Tibial nerve (tissue), 4 donors: Measurements from ENCODE around the gene KANSL1L. TPM values are rescaled to one million over a fixed set of nuclear protein-coding genes. Genes with fewer than 3 reads are reported as not detected.

ENCODE experiments used
- DNase-seq, 2 donors: peaks; one replicate each; pipeline ENCODE4 v3.0.0-alpha.2; 2019; ENCODE audit warnings: low spot score in 2 of 2
- H3K27ac ChIP-seq, 4 donors: fragments of 200-600 bp; sonication (generic) in 3 of 4; one replicate each; pipeline ENCODE4 v1.5.1; 2017 to 2019; ENCODE audit warnings: mild to moderate bottlenecking in 1 of 4
- H3K27me3 ChIP-seq, 2 donors: fragments of 200-600 bp; sonication (generic) in 1 of 2; one replicate each; pipeline versions ENCODE4 v1.5.1 to v1.6.0; 2017 to 2019
- H3K36me3 ChIP-seq, 3 donors: fragments of 200-600 bp; sonication (generic); one replicate each; pipeline ENCODE4 v1.5.1; 2018 to 2019
- H3K4me1 ChIP-seq, 4 donors: fragments of 200-600 bp; sonication (generic) in 3 of 4; one replicate each; pipeline ENCODE4 v1.5.1; 2017 to 2019
- H3K4me3 ChIP-seq, 4 donors: fragments of 200-600 bp; sonication (generic) in 3 of 4; one replicate each; pipeline ENCODE4 v1.5.1; 2017 to 2019; ENCODE audit warnings: mild to moderate bottlenecking in 1 of 4, moderate library complexity in 1 of 4
- H3K9me3 ChIP-seq, 4 donors: fragments of 200-600 bp; sonication (generic) in 3 of 4; one replicate each; pipeline ENCODE4 v1.5.1; 2017 to 2019
- EP300 ChIP-seq, 2 donors: sonication (generic); formaldehyde crosslinking; IDR thresholded peaks; one replicate each; pipeline ENCODE4 v1.6.1; 2017; ENCODE audit warnings: antibody characterized with exemption in 2 of 2, mild to moderate bottlenecking in 1 of 2
- POLR2A ChIP-seq, 2 donors: fragments of 450-650 bp; IDR thresholded peaks; one replicate each; pipeline ENCODE4 v1.6.1; 2017; ENCODE audit warnings: antibody characterized with exemption in 2 of 2, mild to moderate bottlenecking in 2 of 2, moderate library complexity in 2 of 2
- WGBS, 2 donors: methylation state at CpG; one replicate each; pipeline ENCODE4 v1.1.5; 2018; 5-methylcytosine and 5-hydroxymethylcytosine counted together
- total RNA-seq, 4 donors: library from RNA; depleted of rRNA; stranded (reverse); fragments of >200 nt; gene quantifications; one replicate each; pipeline ENCODE4 v1.1.0, GENCODE V29; 2016
- TF ChIP-seq, protein P1 (sequence below), 5 experiments: fragments of 200-600 bp in 3 of 5; fragments of 450-650 bp in 2 of 5; sonication (generic) in 3 of 5; IDR thresholded peaks; one replicate each; pipeline ENCODE4 v1.5.1; 2016 to 2019; ENCODE audit warnings: antibody characterized with exemption in 5 of 5, mild to moderate bottlenecking in 3 of 5, moderate library complexity in 2 of 5

KANSL1L gene
- total RNA-seq, 4 donors from 2014 or later, result 87.0 to 141 (median 111) TPM

DNA sequence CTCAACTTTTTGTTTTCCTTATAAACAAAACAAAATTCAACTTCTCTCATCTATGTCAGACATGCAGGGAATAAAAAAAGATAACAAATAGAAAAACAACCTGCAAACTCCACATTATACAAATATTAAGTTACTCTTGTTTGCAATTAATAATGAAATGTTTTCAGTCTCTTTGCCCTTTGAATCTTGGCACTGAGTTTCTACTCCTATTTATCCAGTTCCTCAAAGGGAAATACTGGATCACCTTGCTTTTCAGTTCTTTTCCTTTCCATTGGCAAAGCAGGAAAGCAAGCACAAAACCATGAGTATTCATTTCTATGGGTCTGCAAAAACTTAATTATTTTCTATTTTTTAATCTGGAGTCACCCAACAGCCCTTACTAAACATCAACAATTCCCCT lies 23.6 kb downstream of the KANSL1L start:
- DNase-seq, result no peak
- TF ChIP-seq, protein P1, sequence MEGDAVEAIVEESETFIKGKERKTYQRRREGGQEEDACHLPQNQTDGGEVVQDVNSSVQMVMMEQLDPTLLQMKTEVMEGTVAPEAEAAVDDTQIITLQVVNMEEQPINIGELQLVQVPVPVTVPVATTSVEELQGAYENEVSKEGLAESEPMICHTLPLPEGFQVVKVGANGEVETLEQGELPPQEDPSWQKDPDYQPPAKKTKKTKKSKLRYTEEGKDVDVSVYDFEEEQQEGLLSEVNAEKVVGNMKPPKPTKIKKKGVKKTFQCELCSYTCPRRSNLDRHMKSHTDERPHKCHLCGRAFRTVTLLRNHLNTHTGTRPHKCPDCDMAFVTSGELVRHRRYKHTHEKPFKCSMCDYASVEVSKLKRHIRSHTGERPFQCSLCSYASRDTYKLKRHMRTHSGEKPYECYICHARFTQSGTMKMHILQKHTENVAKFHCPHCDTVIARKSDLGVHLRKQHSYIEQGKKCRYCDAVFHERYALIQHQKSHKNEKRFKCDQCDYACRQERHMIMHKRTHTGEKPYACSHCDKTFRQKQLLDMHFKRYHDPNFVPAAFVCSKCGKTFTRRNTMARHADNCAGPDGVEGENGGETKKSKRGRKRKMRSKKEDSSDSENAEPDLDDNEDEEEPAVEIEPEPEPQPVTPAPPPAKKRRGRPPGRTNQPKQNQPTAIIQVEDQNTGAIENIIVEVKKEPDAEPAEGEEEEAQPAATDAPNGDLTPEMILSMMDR (IDR thresholded peaks at IDR 0.05), result no peak
- TF ChIP-seq POLR2A (IDR thresholded peaks at IDR 0.05), result no peak
- no peak for TF ChIP-seq EP300 (IDR thresholded peaks at IDR 0.05)
- Histone ChIP-seq H3K9me3 (no peaks in the 10 kb centered on the region), H3K27me3 (no peaks in the 10 kb centered on the region), H3K4me3 (no peak overlapping the region), H3K36me3 (peaks cover 0 to 63% (median 0%) of the 10 kb centered on the region in 3 donors), H3K4me1 (no peaks in the 10 kb centered on the region), H3K27ac (no peak overlapping the region)

DNA sequence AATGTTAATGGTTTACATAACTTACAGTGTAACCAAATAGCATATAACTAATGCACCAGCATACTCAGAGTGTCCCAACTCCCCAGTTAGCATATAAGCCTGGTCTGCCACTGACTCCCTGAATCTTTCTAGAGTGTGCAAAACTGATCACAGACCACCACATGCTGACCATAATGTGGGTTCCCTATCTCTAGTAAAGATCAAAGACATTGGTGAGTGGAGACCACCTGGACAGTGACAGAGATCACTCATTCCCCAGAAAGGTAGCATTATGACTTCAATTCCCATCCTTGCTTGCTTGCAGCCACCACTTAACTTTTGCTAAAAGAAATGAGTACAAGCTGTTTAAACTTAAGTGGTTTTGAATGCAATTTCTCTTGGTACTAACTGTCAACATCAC lies 39.0 kb downstream of the KANSL1L start:
- Histone ChIP-seq H3K27ac (no peak overlapping the region), H3K36me3 (peaks cover 0 to 35% (median 0%) of the 10 kb centered on the region in 3 donors), H3K27me3 (no peaks in the 10 kb centered on the region), H3K4me1 (peaks cover 0 to 16% (median 0%) of the 10 kb centered on the region in 4 donors), H3K9me3 (peaks cover 0 to 23% (median 0%) of the 10 kb centered on the region in 4 donors), H3K4me3 (no peak overlapping the region)
- no peak for DNase-seq
- TF ChIP-seq POLR2A (IDR thresholded peaks at IDR 0.05) (no peak), EP300 (IDR thresholded peaks at IDR 0.05) (no peak)

- Histone ChIP-seq H3K9me3 (peaks cover 0 to 48% (median 10%) of the 10 kb centered on the region in 4 donors), H3K36me3 (peaks cover 4 to 65% (median 4%) of the 10 kb centered on the region in 3 donors), H3K27ac (no peak overlapping the region), H3K4me3 (no peak overlapping the region), H3K4me1 (no peaks in the 10 kb centered on the region), H3K27me3 (no peaks in the 10 kb centered on the region)
- TF ChIP-seq, protein P1 (IDR thresholded peaks at IDR 0.05), result no peak
- no peak for TF ChIP-seq EP300 (IDR thresholded peaks at IDR 0.05)
- no peak for TF ChIP-seq POLR2A (IDR thresholded peaks at IDR 0.05)
- DNase-seq, result no peak
- 31 to 44% methylated on average over 3 of the region's 3 CpGs for WGBS, 2 donors
Measured at GRCh38 chr2:210128961-210129360, 42.2 kb downstream of the KANSL1L start.

DNA sequence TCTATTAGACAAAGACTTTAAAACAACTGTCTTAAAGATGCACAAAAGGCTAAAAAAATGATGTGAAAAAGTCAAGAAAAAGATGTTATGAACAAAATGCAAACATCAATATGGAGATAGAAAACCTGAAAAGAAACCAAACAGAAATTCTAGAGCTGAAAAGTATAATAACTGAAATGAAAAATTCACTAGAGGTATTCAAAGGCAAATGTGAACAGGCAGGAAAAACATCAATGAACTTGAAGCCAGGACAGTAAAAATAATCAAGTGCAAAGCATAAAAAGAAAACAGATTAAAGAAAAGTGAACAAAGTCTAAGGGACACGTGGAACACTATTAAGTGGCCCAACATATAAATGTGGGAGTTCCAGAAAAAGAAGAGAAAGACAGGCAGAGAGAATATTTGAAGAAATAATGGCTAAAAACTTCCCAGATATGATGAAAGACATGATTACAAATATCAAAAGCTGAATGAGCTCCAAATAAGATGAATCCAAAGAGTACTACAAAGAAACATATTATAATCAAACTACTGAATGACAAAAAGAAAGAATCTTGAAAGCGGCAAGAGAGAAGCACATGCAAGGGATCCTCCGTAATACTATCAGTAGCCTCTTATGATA lies 57.5 kb downstream of the KANSL1L start:
- TF ChIP-seq POLR2A (IDR thresholded peaks at IDR 0.05) (no peak), EP300 (IDR thresholded peaks at IDR 0.05) (no peak)
- TF ChIP-seq, protein P1 (IDR thresholded peaks at IDR 0.05), result no peak
- DNase-seq, result no peak
- H3K9me3 ChIP-seq, result peaks cover 0 to 63% (median 12%) of the 10 kb centered on the region in 4 donors
- H3K27ac ChIP-seq, result no peak overlapping the region
- H3K36me3 ChIP-seq, result peaks cover 0 to 78% (median 0%) of the 10 kb centered on the region in 3 donors
- H3K4me1 ChIP-seq, result no peaks in the 10 kb centered on the region
- WGBS, 2 donors, result 96 to 99% methylated on average over 3 of the region's 3 CpGs
- no peak overlapping the region for H3K4me3 ChIP-seq
- H3K27me3 ChIP-seq, result no peaks in the 10 kb centered on the region

GRCh38 chr2:210112871-210113270 lies 58.3 kb downstream of the KANSL1L start:
- TF ChIP-seq POLR2A (IDR thresholded peaks at IDR 0.05), result no peak
- TF ChIP-seq, protein P1 (IDR thresholded peaks at IDR 0.05), result no peak
- no peak for TF ChIP-seq EP300 (IDR thresholded peaks at IDR 0.05)
- Histone ChIP-seq H3K4me1 (no peaks in the 10 kb centered on the region), H3K36me3 (peaks cover 0 to 71% (median 0%) of the 10 kb centered on the region in 3 donors), H3K9me3 (peaks cover 0 to 55% (median 12%) of the 10 kb centered on the region in 4 donors), H3K27ac (no peak overlapping the region), H3K27me3 (no peaks in the 10 kb centered on the region), H3K4me3 (no peak overlapping the region)
- DNase-seq, result no peak
